GM12878 (cell line): Measurements from ENCODE around the gene PHETA2. TPM values are rescaled to one million over a fixed set of nuclear protein-coding genes. Genes with fewer than 3 reads are reported as not detected.

Experiments
- BCL11A ChIP-seq: IDR thresholded peaks from 2 replicates; pipeline ENCODE4 v1.6.1; 2011; ENCODE audit warnings: low read depth, low read length
- BRCA1 ChIP-seq: IDR thresholded peaks from 2 replicates; pipeline ENCODE4 v1.6.1; 2011; ENCODE audit warnings: low read depth, low read length, improper control_type of control experiment
- CBFB ChIP-seq: IDR thresholded peaks from 2 replicates; pipeline ENCODE4 v1.6.1; 2016; ENCODE audit warnings: antibody characterized with exemption, low read depth
- GABPA ChIP-seq: IDR thresholded peaks from 2 replicates; pipeline ENCODE4 v1.6.1; 2014; ENCODE audit warnings: antibody characterized with exemption, low read depth, mild to moderate bottlenecking, inconsistent platforms
- HCFC1 ChIP-seq: fragments of 150-350 bp; IDR thresholded peaks from 2 replicates; pipeline ENCODE4 v1.6.1; 2014; ENCODE audit warnings: low read length
- HDAC6 ChIP-seq: fragments of 200-600 bp; sonication (generic); IDR thresholded peaks from one replicate; pipeline ENCODE4 v1.8.0; 2017; ENCODE audit warnings: antibody characterized with exemption; ENCODE audit not compliant: unreplicated experiment
- IRF4 ChIP-seq: IDR thresholded peaks from 2 replicates; pipeline ENCODE4 v1.6.1; 2011; ENCODE audit warnings: low read depth, low read length
- JUND ChIP-seq: IDR thresholded peaks from 2 replicates; pipeline ENCODE4 v1.6.1; 2012; ENCODE audit warnings: low read depth, mild to moderate bottlenecking, low read length, improper control_type of control experiment, moderate library complexity
- MEF2A ChIP-seq: IDR thresholded peaks from 2 replicates; pipeline ENCODE4 v1.6.1; 2011; ENCODE audit warnings: low read depth, mild to moderate bottlenecking, low read length, moderate library complexity; ENCODE audit not compliant: insufficient read depth
- NR2C2 ChIP-seq: IDR thresholded peaks from 2 replicates; pipeline ENCODE4 v1.6.1; 2011; ENCODE audit warnings: borderline replicate concordance, low read depth; ENCODE audit not compliant: control insufficient read depth, insufficient read length
- PAX5 ChIP-seq: IDR thresholded peaks from 2 replicates; pipeline ENCODE4 v1.6.1; 2011; ENCODE audit warnings: low read depth, low read length, borderline replicate concordance
- POLR2AphosphoS2 ChIP-seq: IDR thresholded peaks from 2 replicates; pipeline ENCODE4 v1.6.1; 2011; ENCODE audit warnings: low read depth, mild to moderate bottlenecking, low read length, improper control_type of control experiment, moderate library complexity
- RB1 ChIP-seq: fragments of 450-650 bp; formaldehyde crosslinking; IDR thresholded peaks from 2 replicates; pipeline ENCODE4 v1.6.1; 2017; ENCODE audit warnings: mild to moderate bottlenecking, borderline replicate concordance
- TCF7 ChIP-seq: IDR thresholded peaks from 2 replicates; pipeline ENCODE4 v1.6.1; 2014; ENCODE audit warnings: antibody characterized with exemption, borderline replicate concordance
- ZNF622 ChIP-seq: fragments of 450-650 bp; IDR thresholded peaks from 2 replicates; pipeline ENCODE4 v1.6.1; 2017; ENCODE audit warnings: mild to moderate bottlenecking, inconsistent platforms
- ZZZ3 ChIP-seq: IDR thresholded peaks from 2 replicates; pipeline ENCODE4 v1.6.1; 2011; ENCODE audit warnings: low read depth; ENCODE audit not compliant: control insufficient read depth, insufficient read length
- polyA plus RNA-seq, 11 experiments: library from polyadenylated mRNA; depleted of rRNA in 4 of 11; unstranded in 6 of 11; stranded (reverse) in 5 of 11; fragments of >200 nt; fragmentation: Nextera tagmentation in 4 of 11; fragmentation: Illumina TruSeq in 1 of 11; extraction: Ambion mirVana in 4 of 11; extraction: Trizol in 1 of 11; gene quantifications; 1 replicate in 1 of 11; 2 replicates in 10 of 11; pipeline versions ENCODE4 v1.2.1 to v1.2.3, GENCODE V29; 2011 to 2016; ENCODE audit warnings: inconsistent platforms in 2 of 11, missing spikeins in 2 of 11, low read depth in 1 of 11
- total RNA-seq, 4 experiments: library from RNA; depleted of rRNA in 3 of 4; stranded (reverse); fragments of >200 nt in 3 of 4; fragmentation: Illumina TruSeq in 1 of 4; extraction: Trizol in 1 of 4; gene quantifications; 2 replicates each; pipeline versions ENCODE4 v1.2.1 to v1.2.3, GENCODE V29; 2013 to 2021
- TF ChIP-seq, protein P1 (sequence below): fragments of 450-650 bp; IDR thresholded peaks from 2 replicates; pipeline ENCODE4 v1.6.1; 2018; ENCODE audit warnings: mild to moderate bottlenecking, low read depth, moderate library complexity; ENCODE audit not compliant: partially characterized antibody
- TF ChIP-seq, protein P2 (sequence below): fragments of 150-350 bp; IDR thresholded peaks from 2 replicates; pipeline ENCODE4 v1.6.1; 2016; ENCODE audit warnings: low read depth, low read length
- TF ChIP-seq, protein P3 (sequence below): IDR thresholded peaks from 2 replicates; pipeline ENCODE4 v1.6.1; 2012; ENCODE audit warnings: mild to moderate bottlenecking, low read depth, low read length

The PHETA2 gene
- total and polyA plus RNA-seq, 10 of the 15 experiments (the other 5 are each of a cell fraction or from before 2014, with no cell fraction given) = 0.03 to 3.2 (median 1.7) TPM

DNA sequence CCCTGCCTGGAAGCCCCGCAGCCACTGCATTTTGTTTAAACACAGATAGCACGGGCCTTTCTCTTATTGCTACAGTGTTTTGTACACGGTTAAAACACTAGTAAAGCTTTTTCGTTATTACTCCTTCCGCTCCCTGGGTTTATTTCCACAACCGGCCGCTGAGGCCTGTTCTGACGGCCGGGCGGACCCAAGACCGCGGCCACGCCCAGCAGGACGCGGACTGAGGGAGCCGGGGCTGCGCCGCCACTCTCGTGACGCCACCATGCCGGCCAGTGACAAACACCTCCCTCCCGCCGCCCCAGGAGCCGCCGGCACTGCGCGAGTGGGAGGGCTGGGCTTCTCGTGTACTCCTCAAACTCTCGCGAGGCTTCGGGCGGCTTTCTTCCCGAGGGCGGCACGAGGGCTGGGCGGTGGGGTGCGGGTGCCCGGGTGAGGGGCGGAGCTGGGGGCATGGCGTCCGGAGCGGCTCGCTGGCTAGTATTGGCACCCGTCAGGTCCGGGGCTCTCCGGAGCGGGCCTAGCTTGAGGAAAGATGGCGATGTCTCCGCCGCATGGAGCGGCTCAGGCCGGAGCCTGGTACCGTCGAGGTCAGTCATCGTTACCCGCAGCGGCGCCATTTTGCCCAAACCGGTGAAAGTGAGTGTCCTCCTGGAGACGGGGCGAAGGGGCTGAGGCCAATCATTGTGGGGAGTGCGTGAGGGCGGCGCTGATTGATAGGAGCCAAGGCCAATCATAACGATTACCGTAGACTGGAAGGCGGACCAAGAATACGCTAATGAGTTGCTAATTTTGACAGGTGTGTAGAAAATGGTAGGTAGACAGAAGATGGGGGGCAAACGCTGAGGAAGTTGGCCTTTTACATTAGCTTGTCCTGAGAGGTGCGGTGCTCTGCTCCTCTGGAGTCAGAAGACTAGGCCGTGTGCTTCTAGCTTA, 5.5 kb downstream of the PHETA2 start, which contains the start of gene SMDT1 (continued):
- TF ChIP-seq ZZZ3 (no peak), RB1 (peak; percentile 58; the same call in 1 of the 2 replicates), BCL11A (no peak), BRCA1 (peak; percentile 80), PAX5 (0 out of 2 replicates have a peak, but pooled peaks have one; percentile 29), JUND (0 out of 2 replicates have a peak, but pooled peaks have one; percentile 26), NR2C2 (no peak), TCF7 (no peak), MEF2A (0 out of 2 replicates have a peak, but pooled peaks have one; percentile 4), POLR2AphosphoS2 (no peak), HCFC1 (peak; percentile 30; the same call in 1 of the 2 replicates), GABPA (no peak), ZNF622 (no peak), HDAC6 (peak; percentile 29), IRF4 (no peak), CBFB (no peak; the same call in none of the 2 replicates)
- TF ChIP-seq, protein P1, sequence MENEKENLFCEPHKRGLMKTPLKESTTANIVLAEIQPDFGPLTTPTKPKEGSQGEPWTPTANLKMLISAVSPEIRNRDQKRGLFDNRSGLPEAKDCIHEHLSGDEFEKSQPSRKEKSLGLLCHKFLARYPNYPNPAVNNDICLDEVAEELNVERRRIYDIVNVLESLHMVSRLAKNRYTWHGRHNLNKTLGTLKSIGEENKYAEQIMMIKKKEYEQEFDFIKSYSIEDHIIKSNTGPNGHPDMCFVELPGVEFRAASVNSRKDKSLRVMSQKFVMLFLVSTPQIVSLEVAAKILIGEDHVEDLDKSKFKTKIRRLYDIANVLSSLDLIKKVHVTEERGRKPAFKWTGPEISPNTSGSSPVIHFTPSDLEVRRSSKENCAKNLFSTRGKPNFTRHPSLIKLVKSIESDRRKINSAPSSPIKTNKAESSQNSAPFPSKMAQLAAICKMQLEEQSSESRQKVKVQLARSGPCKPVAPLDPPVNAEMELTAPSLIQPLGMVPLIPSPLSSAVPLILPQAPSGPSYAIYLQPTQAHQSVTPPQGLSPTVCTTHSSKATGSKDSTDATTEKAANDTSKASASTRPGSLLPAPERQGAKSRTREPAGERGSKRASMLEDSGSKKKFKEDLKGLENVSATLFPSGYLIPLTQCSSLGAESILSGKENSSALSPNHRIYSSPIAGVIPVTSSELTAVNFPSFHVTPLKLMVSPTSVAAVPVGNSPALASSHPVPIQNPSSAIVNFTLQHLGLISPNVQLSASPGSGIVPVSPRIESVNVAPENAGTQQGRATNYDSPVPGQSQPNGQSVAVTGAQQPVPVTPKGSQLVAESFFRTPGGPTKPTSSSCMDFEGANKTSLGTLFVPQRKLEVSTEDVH = no peak
- TF ChIP-seq, protein P2, sequence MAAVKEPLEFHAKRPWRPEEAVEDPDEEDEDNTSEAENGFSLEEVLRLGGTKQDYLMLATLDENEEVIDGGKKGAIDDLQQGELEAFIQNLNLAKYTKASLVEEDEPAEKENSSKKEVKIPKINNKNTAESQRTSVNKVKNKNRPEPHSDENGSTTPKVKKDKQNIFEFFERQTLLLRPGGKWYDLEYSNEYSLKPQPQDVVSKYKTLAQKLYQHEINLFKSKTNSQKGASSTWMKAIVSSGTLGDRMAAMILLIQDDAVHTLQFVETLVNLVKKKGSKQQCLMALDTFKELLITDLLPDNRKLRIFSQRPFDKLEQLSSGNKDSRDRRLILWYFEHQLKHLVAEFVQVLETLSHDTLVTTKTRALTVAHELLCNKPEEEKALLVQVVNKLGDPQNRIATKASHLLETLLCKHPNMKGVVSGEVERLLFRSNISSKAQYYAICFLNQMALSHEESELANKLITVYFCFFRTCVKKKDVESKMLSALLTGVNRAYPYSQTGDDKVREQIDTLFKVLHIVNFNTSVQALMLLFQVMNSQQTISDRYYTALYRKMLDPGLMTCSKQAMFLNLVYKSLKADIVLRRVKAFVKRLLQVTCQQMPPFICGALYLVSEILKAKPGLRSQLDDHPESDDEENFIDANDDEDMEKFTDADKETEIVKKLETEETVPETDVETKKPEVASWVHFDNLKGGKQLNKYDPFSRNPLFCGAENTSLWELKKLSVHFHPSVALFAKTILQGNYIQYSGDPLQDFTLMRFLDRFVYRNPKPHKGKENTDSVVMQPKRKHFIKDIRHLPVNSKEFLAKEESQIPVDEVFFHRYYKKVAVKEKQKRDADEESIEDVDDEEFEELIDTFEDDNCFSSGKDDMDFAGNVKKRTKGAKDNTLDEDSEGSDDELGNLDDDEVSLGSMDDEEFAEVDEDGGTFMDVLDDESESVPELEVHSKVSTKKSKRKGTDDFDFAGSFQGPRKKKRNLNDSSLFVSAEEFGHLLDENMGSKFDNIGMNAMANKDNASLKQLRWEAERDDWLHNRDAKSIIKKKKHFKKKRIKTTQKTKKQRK = 0 out of 2 replicates have a peak, but pooled peaks have one; percentile 36
- TF ChIP-seq, protein P3, sequence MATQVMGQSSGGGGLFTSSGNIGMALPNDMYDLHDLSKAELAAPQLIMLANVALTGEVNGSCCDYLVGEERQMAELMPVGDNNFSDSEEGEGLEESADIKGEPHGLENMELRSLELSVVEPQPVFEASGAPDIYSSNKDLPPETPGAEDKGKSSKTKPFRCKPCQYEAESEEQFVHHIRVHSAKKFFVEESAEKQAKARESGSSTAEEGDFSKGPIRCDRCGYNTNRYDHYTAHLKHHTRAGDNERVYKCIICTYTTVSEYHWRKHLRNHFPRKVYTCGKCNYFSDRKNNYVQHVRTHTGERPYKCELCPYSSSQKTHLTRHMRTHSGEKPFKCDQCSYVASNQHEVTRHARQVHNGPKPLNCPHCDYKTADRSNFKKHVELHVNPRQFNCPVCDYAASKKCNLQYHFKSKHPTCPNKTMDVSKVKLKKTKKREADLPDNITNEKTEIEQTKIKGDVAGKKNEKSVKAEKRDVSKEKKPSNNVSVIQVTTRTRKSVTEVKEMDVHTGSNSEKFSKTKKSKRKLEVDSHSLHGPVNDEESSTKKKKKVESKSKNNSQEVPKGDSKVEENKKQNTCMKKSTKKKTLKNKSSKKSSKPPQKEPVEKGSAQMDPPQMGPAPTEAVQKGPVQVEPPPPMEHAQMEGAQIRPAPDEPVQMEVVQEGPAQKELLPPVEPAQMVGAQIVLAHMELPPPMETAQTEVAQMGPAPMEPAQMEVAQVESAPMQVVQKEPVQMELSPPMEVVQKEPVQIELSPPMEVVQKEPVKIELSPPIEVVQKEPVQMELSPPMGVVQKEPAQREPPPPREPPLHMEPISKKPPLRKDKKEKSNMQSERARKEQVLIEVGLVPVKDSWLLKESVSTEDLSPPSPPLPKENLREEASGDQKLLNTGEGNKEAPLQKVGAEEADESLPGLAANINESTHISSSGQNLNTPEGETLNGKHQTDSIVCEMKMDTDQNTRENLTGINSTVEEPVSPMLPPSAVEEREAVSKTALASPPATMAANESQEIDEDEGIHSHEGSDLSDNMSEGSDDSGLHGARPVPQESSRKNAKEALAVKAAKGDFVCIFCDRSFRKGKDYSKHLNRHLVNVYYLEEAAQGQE = peak; percentile 34; the same call in 1 of the 2 replicates
